Sigmoid colon (tissue), 7 donors: ENCODE measurements around the gene TMEM220. TPM values are rescaled to one million over a fixed set of nuclear protein-coding genes. Genes with fewer than 3 reads are reported as not detected.

Source experiments
- DNase-seq: peaks from one replicate; pipeline ENCODE4 v3.0.0-alpha.2; 2019
- H3K27ac ChIP-seq, 4 donors: fragments of 200-600 bp; sonication (generic); one replicate each; pipeline ENCODE4 v1.5.1; 2016 to 2019; ENCODE audit warnings: mild to moderate bottlenecking in 1 of 4
- H3K27me3 ChIP-seq, 3 donors: fragments of 200-600 bp; sonication (generic); one replicate each; pipeline ENCODE4 v1.5.1; 2019; ENCODE audit warnings: mild to moderate bottlenecking in 1 of 3
- H3K36me3 ChIP-seq, 4 donors: fragments of 200-600 bp; sonication (generic); one replicate each; pipeline ENCODE4 v1.5.1; 2016 to 2019
- H3K4me1 ChIP-seq, 4 donors: fragments of 200-600 bp; sonication (generic); one replicate each; pipeline ENCODE4 v1.5.1; 2017 to 2019
- H3K4me3 ChIP-seq, 4 donors: fragments of 200-600 bp; sonication (generic); one replicate each; pipeline ENCODE4 v1.5.1; 2017 to 2019; ENCODE audit warnings: mild to moderate bottlenecking in 2 of 4, moderate library complexity in 1 of 4
- H3K9me3 ChIP-seq, 4 donors: fragments of 200-600 bp in 3 of 4; sonication (generic) in 3 of 4; one replicate each; pipeline versions ENCODE4 v1.5.1 to v1.6.1; 2013 to 2019
- CTCF ChIP-seq, 4 experiments: fragments of 450-650 bp in 3 of 4; fragments of 200-600 bp in 1 of 4; IDR thresholded peaks; one replicate each; pipeline ENCODE4 v1.5.1; 2016 to 2019; ENCODE audit warnings: antibody characterized with exemption in 4 of 4, mild to moderate bottlenecking in 3 of 4, moderate library complexity in 2 of 4
- EP300 ChIP-seq, 4 donors: sonication (generic); formaldehyde crosslinking; IDR thresholded peaks; one replicate each; pipeline ENCODE4 v1.6.1; 2017; ENCODE audit warnings: antibody characterized with exemption in 4 of 4
- POLR2A ChIP-seq, 2 donors: fragments of 450-650 bp; IDR thresholded peaks; one replicate each; pipeline ENCODE4 v1.6.1; 2016; ENCODE audit warnings: antibody characterized with exemption in 2 of 2, mild to moderate bottlenecking in 2 of 2, moderate library complexity in 2 of 2
- POLR2AphosphoS5 ChIP-seq, 4 donors: sonication (generic); formaldehyde crosslinking; IDR thresholded peaks; one replicate each; pipeline ENCODE4 v1.6.1; 2017; ENCODE audit warnings: antibody characterized with exemption in 4 of 4
- WGBS, 2 donors: extraction: QIAGEN DNeasy Blood & Tissue Kit; methylation state at CpG; one replicate each; pipeline ENCODE4 v1.1.7; 2013; 5-methylcytosine and 5-hydroxymethylcytosine counted together
- intact Hi-C: fragments of 100-400 bp; cut with DNase I; formaldehyde crosslinking; loops from one replicate; pipeline ENCODE4 v1.15.1; 2023
- polyA plus RNA-seq, 3 donors: library from polyadenylated mRNA; stranded (reverse); fragments of 200-250 nt; gene quantifications; one replicate each; pipeline ENCODE4 v1.2.3, GENCODE V29; 2013
- total RNA-seq, 4 donors: library from RNA; depleted of rRNA; stranded (reverse); fragments of >200 nt; gene quantifications; one replicate each; pipeline ENCODE4 v1.1.0, GENCODE V29; 2016
- donor health status: healthy with polysubstance abuse.
- donor health status: Bipolar disorder and iron deficiency.
- donor health status: healthy.

The TMEM220 gene
- total and polyA plus RNA-seq, 7 donors, result 8.3 to 22.7 (median 13.2) TPM

- Histone ChIP-seq H3K27me3 (no peaks in the 10 kb centered on the region), H3K4me1 (no peaks in the 10 kb centered on the region), H3K36me3 (no peaks in the 10 kb centered on the region), H3K27ac (no peak overlapping the region), H3K9me3 (peaks cover 0 to 4% (median 0%) of the 10 kb centered on the region in 4 donors), H3K4me3 (no peak overlapping the region)
- intact Hi-C loops, result no loop called here
- TF ChIP-seq POLR2AphosphoS5 (IDR thresholded peaks at IDR 0.05) (no peak), POLR2A (IDR thresholded peaks at IDR 0.05) (no peak), EP300 (IDR thresholded peaks at IDR 0.05) (no peak), CTCF (IDR thresholded peaks at IDR 0.05) (no peak)
- 14 to 59% methylated on average over 5 of the region's 5 CpGs for WGBS, 2 donors
- DNase-seq, result no peak
These were observed 46.0 kb upstream of the TMEM220 start for GRCh38 chr17:10775740-10776356.

- peak; percentile 41 for DNase-seq
- 43 to 89% methylated on average over 4 of the region's 4 CpGs for WGBS, 2 donors
- Histone ChIP-seq H3K9me3 (peaks cover 0 to 4% (median 0%) of the 10 kb centered on the region in 4 donors), H3K4me1 (no peaks in the 10 kb centered on the region), H3K36me3 (no peaks in the 10 kb centered on the region), H3K27ac (no peak overlapping the region), H3K4me3 (no peak overlapping the region), H3K27me3 (no peaks in the 10 kb centered on the region)
- no peak for TF ChIP-seq POLR2A (IDR thresholded peaks at IDR 0.05)
- TF ChIP-seq POLR2AphosphoS5 (IDR thresholded peaks at IDR 0.05), result no peak
- TF ChIP-seq EP300 (IDR thresholded peaks at IDR 0.05), result no peak
- TF ChIP-seq CTCF (IDR thresholded peaks at IDR 0.05), result no peak
- intact Hi-C loops, result no loop called here
These were observed 45.2 kb upstream of the TMEM220 start for GRCh38 chr17:10775058-10775457.

GRCh38 chr17:10773391-10773790 is 43.6 kb upstream of the TMEM220 start:
- Histone ChIP-seq H3K27ac (no peak overlapping the region), H3K27me3 (no peaks in the 10 kb centered on the region), H3K4me1 (no peaks in the 10 kb centered on the region), H3K36me3 (no peaks in the 10 kb centered on the region), H3K4me3 (no peak overlapping the region), H3K9me3 (peaks cover 0 to 4% (median 0%) of the 10 kb centered on the region in 4 donors)
- DNase-seq, result peak; percentile 4
- TF ChIP-seq EP300 (IDR thresholded peaks at IDR 0.05) (no peak), CTCF (IDR thresholded peaks at IDR 0.05) (no peak), POLR2AphosphoS5 (IDR thresholded peaks at IDR 0.05) (no peak), POLR2A (IDR thresholded peaks at IDR 0.05) (no peak)
- intact Hi-C loops, result no loop called here
- WGBS, 2 donors, result 77 to 89% methylated on average over 2 of the region's 2 CpGs

- Histone ChIP-seq H3K4me1 (no peaks in the 10 kb centered on the region), H3K4me3 (no peak overlapping the region), H3K36me3 (peaks cover 0 to 3% (median 0%) of the 10 kb centered on the region in 4 donors), H3K9me3 (peaks cover 0 to 4% (median 0%) of the 10 kb centered on the region in 4 donors), H3K27me3 (no peaks in the 10 kb centered on the region), H3K27ac (no peak overlapping the region)
- intact Hi-C loops, result no loop called here
- peak in 2 of 4 experiments; percentile 10 to 45 for TF ChIP-seq CTCF (IDR thresholded peaks at IDR 0.05)
- no peak for TF ChIP-seq POLR2A (IDR thresholded peaks at IDR 0.05)
- no peak for TF ChIP-seq POLR2AphosphoS5 (IDR thresholded peaks at IDR 0.05)
- no peak for TF ChIP-seq EP300 (IDR thresholded peaks at IDR 0.05)
- 27 to 43% methylated on average over 9 of the region's 9 CpGs for WGBS, 2 donors
- DNase-seq, result peak; percentile 27
These were observed 42.9 kb upstream of the TMEM220 start for GRCh38 chr17:10772425-10773380.
